GM18508 (cell line): ENCODE measurements around the gene DPAGT1.
"Not testable (repeated sequence)": the region's sequence is repeated elsewhere in the genome, so short reads cannot be mapped to it uniquely, and the experiment has no call there.

Experiments used
- ATAC-seq: cut with Tn5 transposase; IDR thresholded peaks from one replicate; pipeline ENCODE4 v1.9.1; 2021; ENCODE audit warnings: moderate number of reproducible peaks; ENCODE audit not compliant: insufficient read depth, unreplicated experiment

DPAGT1 gene

GRCh38 chr11:119065369-119065768, 36.3 kb downstream of the DPAGT1 start:
- ATAC-seq, result no peak

- no peak for ATAC-seq
Measured at GRCh38 chr11:119062779-119063178, 38.9 kb downstream of the DPAGT1 start.

DNA sequence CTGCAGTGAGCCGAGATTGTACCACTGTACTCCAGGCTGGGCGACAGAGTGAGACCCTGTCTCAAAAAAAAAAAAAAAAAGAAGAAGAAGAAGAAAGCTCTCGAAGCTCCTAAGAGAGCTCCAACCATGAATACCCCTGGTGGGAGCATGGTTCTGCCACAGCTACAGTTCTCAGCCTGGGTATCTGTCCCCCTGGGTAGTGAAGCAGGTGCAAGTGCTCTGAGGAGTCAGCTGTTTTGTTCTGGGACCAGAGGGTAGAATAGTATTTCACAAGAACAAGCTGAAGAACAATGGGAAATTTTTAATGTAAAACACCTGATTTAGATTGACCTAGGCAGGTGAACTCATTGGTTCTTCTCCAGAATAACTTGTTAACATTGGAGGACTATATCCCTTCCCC, 40.4 kb downstream of the DPAGT1 start:
- ATAC-seq, result no peak

DNA sequence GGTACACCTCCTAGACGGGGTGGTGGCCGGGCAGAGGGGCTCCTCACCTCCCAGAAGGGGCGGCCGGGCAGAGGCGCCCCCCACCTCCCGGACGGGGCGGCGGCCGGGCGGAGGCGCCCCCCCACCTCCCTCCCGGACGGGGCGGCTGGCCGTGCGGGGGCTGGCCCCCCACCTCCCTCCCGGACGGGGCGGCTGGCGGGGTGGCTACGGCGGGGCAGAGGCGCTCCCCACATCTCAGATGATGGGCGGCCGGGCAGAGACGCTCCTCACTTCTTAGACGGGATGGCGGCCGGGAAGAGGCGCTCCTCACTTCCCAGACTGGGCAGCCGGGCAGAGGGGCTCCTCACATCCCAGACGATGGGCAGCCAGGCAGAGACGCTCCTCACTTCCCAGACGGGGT, 42.5 kb downstream of the DPAGT1 start:
- ATAC-seq, result not testable (repeated sequence)

DNA sequence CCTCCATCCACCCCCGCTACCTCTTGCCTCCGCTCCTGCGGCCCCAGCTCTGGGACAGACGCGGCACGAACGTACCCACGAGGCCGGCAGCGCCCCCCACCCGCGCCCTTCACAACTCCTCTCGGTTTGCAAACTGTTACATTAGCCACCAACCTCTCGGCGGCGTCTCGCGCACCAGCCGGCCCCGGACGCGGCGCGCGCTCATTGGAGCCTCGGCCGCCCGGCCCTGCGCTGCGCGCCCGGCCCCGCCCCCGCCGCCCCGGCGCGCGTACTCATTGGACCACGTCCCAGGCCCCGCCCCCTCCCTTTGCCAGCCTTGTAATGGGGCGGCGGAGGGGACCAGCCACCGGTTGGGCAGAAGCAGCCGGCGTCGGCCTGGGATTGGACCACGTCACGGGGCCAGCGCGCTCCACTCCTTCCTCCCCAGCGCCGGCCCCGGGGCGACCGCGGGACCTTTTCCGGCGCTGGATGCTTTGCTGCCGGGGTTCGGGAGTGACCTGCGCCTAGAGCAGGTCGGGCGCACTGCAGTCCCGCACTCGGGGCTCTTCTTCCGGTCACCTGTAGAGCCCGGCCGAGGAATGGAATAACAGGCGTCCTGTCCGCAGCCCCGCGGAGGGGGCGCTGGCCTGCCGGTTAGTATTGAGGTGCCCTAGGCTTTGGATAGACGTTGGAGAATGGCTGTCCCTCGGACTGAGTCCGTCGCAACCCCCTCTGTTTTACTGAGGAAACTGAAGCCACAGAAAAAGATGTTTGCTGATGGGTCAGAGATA, 44.5 kb downstream of the DPAGT1 start, which contains the start of gene HYOU1:
HYOU1 (minus strand) TSS at position 206 of the 770 bp plus-strand sequence. CDS start 1,045 bp downstream, outside the sequence.
- peak; percentile 51 for ATAC-seq

DNA sequence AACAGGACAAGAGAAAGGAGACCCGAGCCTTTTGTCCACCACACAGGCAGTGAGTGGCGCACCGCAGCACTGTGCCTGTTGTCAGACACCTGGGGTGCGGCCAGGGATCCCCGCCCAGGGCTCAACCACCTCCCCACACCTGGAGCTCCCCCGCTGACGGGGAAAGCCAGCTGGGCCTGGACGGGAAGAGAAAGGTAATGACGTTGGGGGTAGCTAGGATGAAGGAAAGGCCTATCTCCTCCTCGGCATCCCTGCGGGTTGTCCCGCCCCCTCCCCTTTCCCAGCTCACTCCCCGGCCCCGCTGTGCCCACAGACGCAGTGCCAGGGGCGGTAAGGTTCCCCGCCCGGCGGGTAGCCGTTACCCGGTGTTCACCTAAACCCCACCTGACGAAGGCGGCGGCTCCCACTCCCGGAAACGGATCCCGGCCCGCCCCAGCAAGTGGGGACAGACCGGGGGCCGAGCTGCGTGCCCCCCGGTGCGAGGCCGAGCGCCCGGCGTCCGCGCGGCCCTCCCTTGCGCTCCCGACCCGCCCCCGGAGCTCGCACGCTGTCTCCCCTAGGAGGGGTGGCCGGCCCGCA, 45.1 kb downstream of the DPAGT1 start:
- ATAC-seq, result no peak

GRCh38 chr11:119055901-119056300, 45.8 kb downstream of the DPAGT1 start:
- ATAC-seq, result no peak

DNA sequence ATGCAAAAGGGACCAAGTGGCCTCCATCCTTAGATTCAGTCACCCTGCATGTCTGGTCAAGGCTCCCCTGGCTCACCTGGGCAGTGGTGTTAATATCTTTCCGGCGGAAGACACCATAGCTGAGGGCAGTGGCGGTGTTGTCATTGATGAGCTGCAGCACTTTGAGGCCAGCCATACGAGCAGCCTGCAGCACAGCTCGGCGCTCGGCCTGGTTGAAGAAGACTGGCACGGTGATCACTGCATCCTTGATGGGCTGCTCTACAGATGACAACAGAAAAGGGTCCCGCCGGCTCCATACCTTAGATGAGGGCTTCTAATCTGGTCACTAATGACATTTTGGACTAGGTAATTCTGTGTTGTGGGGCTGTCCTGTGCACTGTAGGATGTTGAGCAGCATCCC, 47.2 kb downstream of the DPAGT1 start:
- no peak for ATAC-seq

GRCh38 chr11:119052163-119052814, 49.4 kb downstream of the DPAGT1 start:
- no peak for ATAC-seq

DNA sequence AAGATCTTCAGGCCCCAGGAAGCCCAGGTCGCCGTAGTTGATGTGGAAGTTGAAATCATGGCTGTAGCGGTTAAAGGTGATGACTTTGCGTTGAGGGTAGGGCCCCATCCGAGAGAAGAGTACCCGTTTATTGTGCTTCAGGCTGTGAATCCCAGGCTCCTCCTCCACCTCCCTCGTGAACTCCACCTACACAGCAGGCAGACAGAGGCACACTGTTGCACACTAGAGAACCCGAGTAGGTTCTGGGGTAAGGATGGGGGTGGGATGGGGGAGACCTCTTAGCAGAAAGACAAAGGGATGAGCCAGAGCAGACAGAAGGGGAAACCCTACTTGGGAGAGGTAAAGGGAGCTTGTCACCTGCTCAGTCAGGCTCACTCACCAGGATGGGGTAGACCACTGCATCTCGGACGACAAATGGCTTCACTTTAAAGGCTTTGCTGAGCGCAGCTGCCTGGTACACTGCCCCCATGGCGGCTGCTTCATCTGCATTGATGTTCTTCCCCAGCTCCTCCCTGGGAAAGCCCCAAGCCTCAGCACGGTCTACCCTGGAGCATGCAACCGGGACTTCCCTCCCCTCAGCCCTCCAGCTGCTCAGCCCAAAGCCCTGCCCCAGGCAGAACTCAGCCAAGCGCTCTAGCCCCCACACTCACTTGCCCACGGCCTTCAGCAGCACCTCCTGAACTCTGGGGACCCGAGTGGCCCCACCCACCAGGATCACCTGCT, 50.1 kb downstream of the DPAGT1 start:
- ATAC-seq, result peak; percentile 52

DNA sequence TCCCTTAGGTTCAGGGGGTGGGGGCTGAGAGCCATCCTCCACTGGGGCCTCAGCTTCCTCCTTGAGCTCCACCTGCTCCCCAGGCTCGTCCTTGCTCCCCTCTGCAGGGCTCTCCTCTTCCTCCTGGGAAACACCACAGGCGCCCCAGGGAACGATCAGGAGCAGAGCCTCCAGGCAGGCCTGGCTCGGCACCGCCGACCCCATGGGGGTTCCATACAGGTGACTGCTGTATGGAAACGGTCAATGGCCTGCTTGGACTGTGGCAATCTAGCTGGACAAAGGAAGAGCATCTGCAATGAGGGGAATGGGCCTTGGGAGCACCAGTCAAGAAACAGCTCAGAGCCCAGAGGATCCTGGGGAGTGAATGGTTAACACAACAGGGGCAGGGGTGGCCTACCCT, 52.6 kb downstream of the DPAGT1 start:
- ATAC-seq, result no peak

GRCh38 chr11:119048644-119049043, 53.0 kb downstream of the DPAGT1 start:
- ATAC-seq, result no peak

DNA sequence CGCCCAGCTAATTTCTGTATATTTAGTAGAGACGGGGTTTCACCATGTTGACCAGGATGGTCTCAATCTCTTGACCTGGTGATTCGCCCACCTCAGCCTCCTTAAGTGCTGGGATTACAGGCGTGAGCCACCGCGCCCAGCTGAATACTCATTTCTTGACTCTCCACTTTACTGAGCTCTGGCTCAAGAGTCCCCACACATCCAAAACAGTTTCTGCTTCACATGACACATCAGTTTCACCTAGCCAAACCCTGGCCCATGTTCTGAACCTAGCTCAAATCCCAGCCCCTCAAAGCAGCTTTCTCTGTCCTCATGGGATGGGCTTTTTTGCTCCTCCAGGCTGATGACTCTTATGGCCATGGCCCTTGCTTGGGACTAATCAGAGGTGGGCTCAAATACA, 54.4 kb downstream of the DPAGT1 start:
- no peak for ATAC-seq
